Mucosa of gallbladder (tissue), 1 donor: ENCODE results near the gene NOX5. TPM values are rescaled to one million over a fixed set of nuclear protein-coding genes. Genes with fewer than 3 reads are reported as not detected.

Source experiments
- DNase-seq: peaks from one replicate; pipeline ENCODE4 v3.0.0-alpha.2; 2020; ENCODE audit warnings: low spot score
- total RNA-seq: library from RNA; stranded (reverse); gene quantifications from one replicate; pipeline ENCODE4 v1.2.1, GENCODE V29; 2021
- donor health status: DM: no; HTN: no; CAD: no.

Gene NOX5
- total RNA-seq, 1 donor from 2014 or later: 0.26 TPM

- DNase-seq: no peak
Observed at GRCh38 chr15:69099941-69100340, 85.4 kb downstream of the NOX5 start.

DNA sequence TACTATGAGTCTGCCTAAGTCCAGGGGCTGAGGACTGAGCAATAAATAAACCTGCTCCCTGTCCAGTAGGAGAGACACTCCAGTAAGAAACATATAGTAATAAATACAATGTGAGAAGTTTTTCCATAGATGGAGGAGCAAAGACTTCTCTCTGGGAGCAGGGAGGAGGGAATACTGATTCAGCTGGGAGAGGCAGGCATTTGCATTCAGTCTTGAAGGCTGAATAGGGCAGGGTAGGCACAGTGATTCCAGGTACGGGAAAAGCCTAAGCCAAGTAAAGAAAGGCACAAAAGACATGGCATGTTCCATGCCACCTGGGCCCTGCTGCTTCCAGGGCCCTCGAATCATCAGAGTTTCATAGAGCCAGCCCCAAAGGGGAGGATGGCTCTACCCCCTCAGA lies 86.3 kb downstream of the NOX5 start:
- no peak for DNase-seq

GRCh38 chr15:69104050-69104750 lies 89.7 kb downstream of the NOX5 start:
- no peak for DNase-seq

DNA sequence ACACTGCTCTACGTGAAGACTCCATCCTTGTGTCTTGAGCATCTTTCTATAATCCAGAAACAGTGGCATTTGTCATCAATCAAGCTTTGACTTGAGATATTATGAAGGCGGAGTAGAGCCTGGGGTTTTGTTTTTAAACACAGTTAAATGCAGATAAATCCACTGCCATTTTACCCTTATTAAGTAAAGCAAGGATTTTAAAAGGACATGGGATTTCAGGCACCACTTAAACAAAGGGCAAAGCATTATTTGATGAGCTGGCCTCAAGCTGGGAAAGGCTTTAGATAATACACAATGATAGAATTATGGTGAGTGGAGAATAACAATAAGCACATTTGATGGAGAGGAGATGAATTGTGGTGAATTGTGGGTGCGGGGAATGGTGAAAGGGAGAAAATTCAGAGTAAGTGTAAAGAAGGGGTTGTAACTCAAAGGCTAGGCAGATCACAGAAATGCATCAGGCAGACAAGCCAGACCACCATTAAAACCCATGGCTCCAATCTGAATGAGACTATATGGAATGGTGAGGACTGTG lies 91.0 kb downstream of the NOX5 start:
- DNase-seq: no peak

- DNase-seq: no peak
Observed at GRCh38 chr15:69107025-69107620, 92.6 kb downstream of the NOX5 start.

Other genes with a start within 250 kb of the NOX5 start
- 101 TPM for gene ANP32A, start 193.8 kb upstream of the NOX5 start, total RNA-seq
- 5.9 TPM for gene SPESP1, start 84.2 kb upstream of the NOX5 start, total RNA-seq
- gene GLCE, start 145.9 kb downstream of the NOX5 start, total RNA-seq: 21.8 TPM